GM13976 (cell line): Measurements from ENCODE around the gene PSMA5.
"Not testable (repeated sequence)": the region's sequence is repeated elsewhere in the genome, so short reads cannot be mapped to it uniquely, and the experiment has no call there.

Source experiments
- DNase-seq: peaks from one replicate; pipeline ENCODE4 v3.0.0; 2012; ENCODE audit warnings: low spot score
- in situ Hi-C: fragments of 300-500 bp; cut with MboI; formaldehyde crosslinking; loops from one replicate; pipeline ENCODE4 v1.12.0; 2022; ENCODE audit warnings: low sequenced_read_pairs, mixed read lengths, inconsistent platforms; ENCODE audit not compliant: unreplicated experiment
- TF ChIP-seq, protein P1 (sequence below): IDR thresholded peaks from 2 replicates; pipeline ENCODE4 v1.5.1; 2012; ENCODE audit warnings: borderline replicate concordance, mild to moderate bottlenecking; ENCODE audit not compliant: insufficient read depth; ENCODE audit errors: extremely low read depth, missing control alignments, control extremely low read depth

Gene PSMA5

DNA sequence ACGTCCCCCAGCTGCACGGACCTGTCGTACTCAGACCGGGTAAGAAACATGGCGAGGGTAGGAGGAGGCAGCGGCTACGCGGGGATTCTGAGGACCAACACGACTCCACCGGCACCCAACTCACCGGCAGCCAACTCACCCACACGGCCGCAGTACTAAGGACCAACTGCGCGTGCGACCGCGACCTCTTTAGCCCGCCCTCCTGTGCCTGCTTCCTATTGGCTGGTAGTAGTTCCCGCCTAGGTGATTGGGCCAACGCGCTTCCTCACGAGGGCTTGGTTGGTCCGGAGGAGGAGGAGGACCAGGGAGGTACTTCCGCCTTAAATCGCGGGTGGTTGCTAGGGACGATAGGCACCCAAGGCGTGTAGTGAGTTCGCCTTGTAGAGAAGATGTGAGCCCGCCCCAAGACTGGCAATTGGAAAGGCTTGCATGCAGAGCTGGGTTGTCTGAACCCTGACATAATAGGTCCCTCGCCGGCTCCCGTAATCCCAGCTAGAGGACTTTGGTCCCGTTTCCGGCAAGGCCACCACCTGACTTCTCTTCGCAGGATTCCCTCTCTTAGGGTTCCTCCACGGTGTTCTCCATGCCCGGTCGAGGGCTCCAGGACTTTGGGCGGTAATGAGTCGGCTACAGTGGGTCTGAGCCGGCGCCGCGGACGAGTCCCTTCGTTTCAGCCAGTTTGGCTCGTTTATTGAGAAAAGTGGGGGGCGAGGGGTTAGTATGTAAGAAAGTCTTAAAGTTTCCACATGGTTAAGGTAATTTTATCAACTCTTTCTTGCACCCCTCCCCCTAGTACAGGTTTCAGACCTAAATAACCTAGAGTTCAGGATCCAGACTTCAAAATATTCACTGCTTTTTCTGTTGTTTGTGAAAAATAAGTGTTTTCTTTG is at the start of gene PSMA5:
Gene PSMA5 (minus strand): TSS at position 168 of the 890 bp plus-strand sequence. CDS start 118 bp downstream, at position 50.
- TF ChIP-seq, protein P1, sequence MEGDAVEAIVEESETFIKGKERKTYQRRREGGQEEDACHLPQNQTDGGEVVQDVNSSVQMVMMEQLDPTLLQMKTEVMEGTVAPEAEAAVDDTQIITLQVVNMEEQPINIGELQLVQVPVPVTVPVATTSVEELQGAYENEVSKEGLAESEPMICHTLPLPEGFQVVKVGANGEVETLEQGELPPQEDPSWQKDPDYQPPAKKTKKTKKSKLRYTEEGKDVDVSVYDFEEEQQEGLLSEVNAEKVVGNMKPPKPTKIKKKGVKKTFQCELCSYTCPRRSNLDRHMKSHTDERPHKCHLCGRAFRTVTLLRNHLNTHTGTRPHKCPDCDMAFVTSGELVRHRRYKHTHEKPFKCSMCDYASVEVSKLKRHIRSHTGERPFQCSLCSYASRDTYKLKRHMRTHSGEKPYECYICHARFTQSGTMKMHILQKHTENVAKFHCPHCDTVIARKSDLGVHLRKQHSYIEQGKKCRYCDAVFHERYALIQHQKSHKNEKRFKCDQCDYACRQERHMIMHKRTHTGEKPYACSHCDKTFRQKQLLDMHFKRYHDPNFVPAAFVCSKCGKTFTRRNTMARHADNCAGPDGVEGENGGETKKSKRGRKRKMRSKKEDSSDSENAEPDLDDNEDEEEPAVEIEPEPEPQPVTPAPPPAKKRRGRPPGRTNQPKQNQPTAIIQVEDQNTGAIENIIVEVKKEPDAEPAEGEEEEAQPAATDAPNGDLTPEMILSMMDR: no peak
- in situ Hi-C loops: no loop called here
- DNase-seq: peak; percentile 94

DNA sequence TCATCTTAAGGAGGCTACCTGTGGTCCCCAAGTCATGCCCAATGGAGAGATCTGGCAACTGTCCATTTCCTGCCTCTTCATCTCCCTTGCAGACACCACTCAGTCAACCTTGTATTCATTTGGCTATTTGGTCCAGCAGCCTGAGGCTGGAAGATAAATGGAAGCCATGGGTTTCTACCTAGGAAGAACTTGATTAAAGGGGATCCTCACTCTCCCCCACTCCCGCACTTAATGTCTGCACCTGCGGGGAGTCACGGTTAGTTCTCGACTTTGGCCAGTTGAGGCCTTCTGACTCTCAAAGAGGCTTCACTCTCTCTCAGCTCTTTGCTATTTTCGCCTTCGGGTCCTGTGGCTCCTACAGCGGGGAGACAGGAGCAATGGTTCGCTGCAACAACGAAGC is 49.0 kb upstream of the PSMA5 start:
- in situ Hi-C loops: no loop called here
- TF ChIP-seq, protein P1: no peak
- no peak for DNase-seq

DNA sequence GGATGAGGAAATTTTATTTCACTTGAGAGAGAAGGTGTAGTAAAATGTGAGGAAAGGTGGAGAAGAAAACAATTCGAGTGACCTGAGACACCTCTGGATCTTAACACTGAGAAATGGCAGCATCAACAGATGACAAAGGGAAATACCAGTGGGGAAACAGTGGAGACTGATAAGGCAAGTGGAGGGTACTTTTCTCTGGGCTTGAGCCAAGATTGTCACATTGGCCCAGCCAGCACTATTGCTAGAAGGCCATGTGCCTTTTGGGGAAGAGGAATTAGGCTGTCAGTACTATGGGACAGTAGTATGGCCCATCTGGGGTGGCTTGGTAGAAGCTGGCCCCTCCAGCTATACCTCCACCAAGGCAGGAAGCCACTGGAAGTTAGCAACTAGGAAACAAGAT is 48.4 kb upstream of the PSMA5 start:
- TF ChIP-seq, protein P1: no peak
- in situ Hi-C loops: no loop called here
- no peak for DNase-seq

DNA sequence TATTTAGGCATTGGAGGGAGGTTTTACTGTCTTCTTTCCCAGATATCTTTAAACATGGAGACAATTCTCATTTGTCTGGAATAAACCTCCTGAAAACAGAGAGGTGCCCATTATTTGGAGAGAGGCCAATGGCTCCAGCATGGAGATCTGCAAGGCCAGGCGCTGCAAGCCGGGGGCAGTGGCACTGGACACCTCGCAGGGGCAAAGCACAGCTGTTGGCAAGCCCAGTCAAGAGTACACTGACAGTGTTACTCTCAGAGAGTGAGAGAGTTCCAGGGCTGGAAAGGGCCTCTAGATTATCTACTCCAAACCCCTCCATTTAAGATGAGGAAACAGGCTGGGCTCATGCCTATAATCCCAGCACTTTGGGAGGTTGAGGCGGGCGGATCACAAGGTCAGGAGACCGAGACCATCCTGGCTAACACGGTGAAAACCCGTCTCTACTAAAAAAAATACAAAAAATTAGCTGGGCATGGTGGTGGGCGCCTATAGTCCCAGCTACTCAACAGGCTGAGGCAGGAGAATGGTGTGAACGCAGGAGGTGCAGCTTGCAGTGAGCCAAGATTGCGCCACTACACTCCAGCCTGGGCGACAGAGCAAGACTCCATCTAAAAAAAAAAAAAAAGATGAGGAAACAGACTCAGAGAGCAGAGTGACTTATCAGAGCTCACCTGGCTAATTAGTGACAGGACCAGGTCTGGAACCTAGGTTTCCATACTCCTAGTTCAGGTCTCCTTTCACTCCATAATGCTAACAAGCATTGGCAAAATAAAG is 47.2 kb upstream of the PSMA5 start:
- DNase-seq, in situ Hi-C loops: not testable (repeated sequence)

DNA sequence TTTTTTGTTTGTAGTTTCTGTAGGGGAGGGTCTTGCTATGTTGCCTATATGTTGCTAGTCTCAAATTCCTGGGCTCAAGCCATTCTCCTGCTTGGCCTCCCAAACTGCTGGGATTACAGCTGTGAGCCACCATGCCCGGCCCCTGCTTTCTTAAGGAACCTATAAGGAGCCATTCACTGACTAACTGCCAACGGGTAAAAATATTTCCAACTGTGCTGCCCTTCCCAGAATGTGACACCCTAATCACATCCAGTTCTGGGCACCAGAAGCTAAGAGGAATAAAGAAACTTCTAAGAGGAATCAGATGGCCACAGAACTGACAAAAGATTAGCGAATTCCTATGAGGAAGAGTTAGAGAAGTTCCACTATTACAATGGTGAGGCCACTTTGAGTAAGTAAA is 46.5 kb upstream of the PSMA5 start:
- TF ChIP-seq, protein P1: no peak
- in situ Hi-C loops: no loop called here
- no peak for DNase-seq

DNA sequence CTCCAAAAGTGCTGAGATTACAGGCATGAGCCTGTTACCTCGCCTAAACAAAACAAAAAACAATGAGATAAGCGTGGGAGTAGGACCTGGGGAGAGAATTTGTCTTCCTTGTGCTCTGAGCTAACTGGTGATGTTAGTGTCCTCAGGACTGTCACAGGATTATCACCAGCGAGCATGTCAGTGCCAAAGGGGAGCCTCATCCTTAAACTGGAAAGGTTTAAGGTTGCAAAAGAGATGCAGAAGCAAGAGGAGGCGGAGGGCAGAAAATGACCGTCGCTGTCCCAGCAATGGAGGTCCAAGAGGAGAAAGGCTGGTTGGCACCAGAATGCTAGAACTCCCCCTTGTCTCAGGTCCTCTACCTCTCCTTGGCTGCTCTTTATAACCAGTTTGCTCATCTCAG is 44.0 kb upstream of the PSMA5 start:
- no peak for DNase-seq
- in situ Hi-C loops: no loop called here
- TF ChIP-seq, protein P1: no peak

DNA sequence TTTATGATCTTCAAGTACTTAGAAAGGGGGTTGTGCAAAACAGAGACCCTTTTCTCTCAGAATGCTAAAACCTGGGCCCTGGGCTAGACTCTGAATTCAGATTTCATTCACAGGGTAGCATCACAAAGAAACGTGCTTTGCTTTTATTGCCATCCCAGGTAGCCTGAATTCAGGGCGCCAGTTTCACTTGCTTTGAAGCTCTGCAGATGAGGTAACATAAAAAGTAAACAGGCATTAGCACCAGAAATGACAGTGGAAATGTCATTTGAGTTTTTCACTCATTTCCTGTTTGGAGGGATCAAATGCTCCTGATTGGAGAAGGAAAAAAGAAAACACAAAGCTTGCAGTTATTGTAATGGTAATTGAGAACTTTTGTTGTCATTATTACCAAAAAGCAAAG is 42.7 kb upstream of the PSMA5 start:
- TF ChIP-seq, protein P1: no peak
- DNase-seq: no peak
- in situ Hi-C loops: no loop called here
